Trophoblast cell (in vitro differentiated cells and primary cell): ENCODE measurements around the gene IMMP2L.
"Not testable (repeated sequence)": the region's sequence is repeated elsewhere in the genome, so short reads cannot be mapped to it uniquely, and the experiment has no call there.

Experiments used
- DNase-seq, 2 donors: peaks; one replicate each; pipeline ENCODE4 v3.0.0-alpha.2; 2016
- H2AFZ ChIP-seq: 2 replicates; pipeline ENCODE4 v1.6.1; 2013; ENCODE audit warnings: low read length, moderate library complexity, mild to moderate bottlenecking; ENCODE audit not compliant: insufficient read depth, poor library complexity
- H2AK5ac ChIP-seq: 2 replicates; pipeline ENCODE4 v1.6.1; 2013; ENCODE audit warnings: mild to moderate bottlenecking, low read length
- H2BK120ac ChIP-seq: 2 replicates; pipeline ENCODE4 v1.6.1; 2013; ENCODE audit warnings: low read length, mild to moderate bottlenecking, moderate library complexity; ENCODE audit not compliant: insufficient read depth, poor library complexity
- H2BK12ac ChIP-seq: 2 replicates; pipeline ENCODE4 v1.6.1; 2013; ENCODE audit warnings: mild to moderate bottlenecking, low read length, moderate library complexity
- H2BK5ac ChIP-seq: 2 replicates; pipeline ENCODE4 v1.6.1; 2013; ENCODE audit warnings: low read length, low read depth, moderate library complexity, mild to moderate bottlenecking; ENCODE audit not compliant: poor library complexity
- H3K14ac ChIP-seq: 2 replicates; pipeline ENCODE4 v1.6.1; 2013; ENCODE audit warnings: mild to moderate bottlenecking, low read length
- H3K18ac ChIP-seq: 2 replicates; pipeline ENCODE4 v1.6.1; 2013; ENCODE audit warnings: mild to moderate bottlenecking, low read length
- H3K23ac ChIP-seq: 2 replicates; pipeline ENCODE4 v1.6.1; 2013; ENCODE audit warnings: low read length
- H3K27ac ChIP-seq: 2 replicates; pipeline ENCODE4 v1.5.1; 2013; ENCODE audit warnings: low read depth, mild to moderate bottlenecking, inconsistent platforms, low read length, moderate library complexity
- H3K27me3 ChIP-seq: 2 replicates; pipeline ENCODE4 v1.6.1; 2013; ENCODE audit warnings: inconsistent platforms, mild to moderate bottlenecking, low read length, moderate library complexity; ENCODE audit not compliant: insufficient read depth
- H3K36me3 ChIP-seq, 2 experiments: 1 replicate in 1 of 2; 2 replicates in 1 of 2; pipeline ENCODE4 v1.6.1; 2013; ENCODE audit warnings: low read length in 2 of 2, mild to moderate bottlenecking in 2 of 2, moderate library complexity in 1 of 2; ENCODE audit not compliant: insufficient read depth in 2 of 2, control insufficient read depth in 1 of 2
- H3K4ac ChIP-seq: 2 replicates; pipeline ENCODE4 v1.6.1; 2013; ENCODE audit warnings: low read depth, mild to moderate bottlenecking, low read length, moderate library complexity
- H3K4me1 ChIP-seq, 2 experiments: 1 replicate in 1 of 2; 2 replicates in 1 of 2; pipeline ENCODE4 v1.6.1; 2013; ENCODE audit warnings: low read length in 2 of 2, mild to moderate bottlenecking in 2 of 2, moderate library complexity in 1 of 2; ENCODE audit not compliant: insufficient read depth in 2 of 2, control insufficient read depth in 1 of 2
- H3K4me2 ChIP-seq: 2 replicates; pipeline ENCODE4 v1.6.1; 2013; ENCODE audit warnings: inconsistent platforms, mild to moderate bottlenecking, low read length, moderate library complexity
- H3K4me3 ChIP-seq: 2 replicates; pipeline ENCODE4 v1.5.1; 2013; ENCODE audit warnings: mild to moderate bottlenecking, low read depth, low read length, inconsistent platforms
- H3K79me1 ChIP-seq: one replicate; pipeline ENCODE4 v1.6.1; 2013; ENCODE audit warnings: low read length
- H3K79me2 ChIP-seq: 2 replicates; pipeline ENCODE4 v1.6.1; 2013; ENCODE audit warnings: low read length, mild to moderate bottlenecking; ENCODE audit not compliant: control insufficient read depth, insufficient read depth, poor library complexity
- H3K9ac ChIP-seq: 2 replicates; pipeline ENCODE4 v1.6.1; 2013; ENCODE audit warnings: mild to moderate bottlenecking, low read length
- H3K9me3 ChIP-seq: 2 replicates; pipeline ENCODE4 v1.6.1; 2013; ENCODE audit warnings: low read depth, mild to moderate bottlenecking, control low read depth, inconsistent platforms, low read length; ENCODE audit not compliant: insufficient read depth
- H4K12ac ChIP-seq: 2 replicates; pipeline ENCODE4 v1.6.1; 2013; ENCODE audit warnings: low read depth, mild to moderate bottlenecking, low read length, moderate library complexity
- H4K8ac ChIP-seq: 2 replicates; pipeline ENCODE4 v1.6.1; 2013; ENCODE audit warnings: low read depth, mild to moderate bottlenecking, low read length, moderate library complexity
- H4K91ac ChIP-seq: one replicate; pipeline ENCODE4 v1.6.1; 2013; ENCODE audit warnings: low read depth, mild to moderate bottlenecking, low read length, moderate library complexity
- WGBS: extraction: QIAGEN DNeasy Blood & Tissue Kit; methylation state at CpG from one replicate; pipeline ENCODE4 v1.1.7; 2013; ENCODE audit warnings: missing lambda C conversion rate; ENCODE audit not compliant: insufficient read length, insufficient coverage; ENCODE audit errors: extremely low coverage; 5-methylcytosine and 5-hydroxymethylcytosine counted together

IMMP2L gene

GRCh38 chr7:110940756-110941155 is 621.5 kb downstream of the IMMP2L start:
- H2AK5ac ChIP-seq: no peak overlapping the region
- H3K27ac ChIP-seq: no peak overlapping the region
- H3K79me2 ChIP-seq: no peaks in the 10 kb centered on the region
- H2AFZ ChIP-seq: no peak overlapping the region
- H3K4me2 ChIP-seq: no peak overlapping the region
- DNase-seq: no peak
- no peaks in the 10 kb centered on the region for H3K79me1 ChIP-seq
- no peak overlapping the region for H3K14ac ChIP-seq
- H2BK5ac ChIP-seq: no peak overlapping the region
- no peak overlapping the region for H4K12ac ChIP-seq
- H4K91ac ChIP-seq: no peak overlapping the region
- no peak overlapping the region for H2BK120ac ChIP-seq
- no peaks in the 10 kb centered on the region for H3K9me3 ChIP-seq
- no peak overlapping the region for H3K4ac ChIP-seq
- no peak overlapping the region for H4K8ac ChIP-seq
- H2BK12ac ChIP-seq: no peak overlapping the region
- WGBS: no CpG with 5 or more reads among the region's 1 CpG
- no peak overlapping the region for H3K9ac ChIP-seq
- H3K27me3 ChIP-seq: no peaks in the 10 kb centered on the region
- H3K4me1 ChIP-seq: no peaks in the 10 kb centered on the region
- no peaks in the 10 kb centered on the region for H3K36me3 ChIP-seq
- no peak overlapping the region for H3K23ac ChIP-seq
- H3K4me3 ChIP-seq: no peak overlapping the region
- H3K18ac ChIP-seq: no peak overlapping the region

DNA sequence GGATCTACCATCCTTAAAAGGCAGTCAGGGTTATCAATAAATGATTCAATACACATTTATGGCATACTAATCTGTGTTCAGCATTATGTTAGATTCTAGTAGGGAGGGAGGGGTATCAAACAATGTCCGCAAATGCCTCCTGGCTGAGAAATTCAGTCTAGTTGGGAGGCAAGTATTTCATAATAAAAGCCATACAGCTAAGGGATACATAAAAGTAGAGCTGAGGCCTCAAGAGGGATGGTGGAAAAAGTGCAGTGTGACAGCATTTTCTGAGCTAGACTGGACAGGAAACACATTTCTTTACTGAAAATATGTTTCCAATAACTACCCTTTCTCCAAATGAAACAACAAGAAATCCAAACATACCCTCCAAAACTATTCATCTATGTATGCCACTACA is 624.1 kb downstream of the IMMP2L start:
- Histone ChIP-seq H2AK5ac (no peak overlapping the region), H2BK12ac (no peak overlapping the region), H3K18ac (no peak overlapping the region), H3K36me3 (no peaks in the 10 kb centered on the region), H3K4me3 (no peak overlapping the region), H3K4me2 (no peak overlapping the region), H3K23ac (no peak overlapping the region), H3K9ac (no peak overlapping the region), H3K79me1 (no peaks in the 10 kb centered on the region), H4K12ac (no peak overlapping the region), H3K9me3 (no peaks in the 10 kb centered on the region), H3K14ac (no peak overlapping the region), H2BK5ac (no peak overlapping the region), H3K27me3 (no peaks in the 10 kb centered on the region), H4K8ac (no peak overlapping the region), H3K79me2 (no peaks in the 10 kb centered on the region), H3K4ac (no peak overlapping the region), H4K91ac (no peak overlapping the region), H3K4me1 (no peaks in the 10 kb centered on the region), H3K27ac (no peak overlapping the region), H2BK120ac (no peak overlapping the region), H2AFZ (no peak overlapping the region)
- no peak for DNase-seq
- WGBS: no CpG with 5 or more reads among the region's 1 CpG

DNA sequence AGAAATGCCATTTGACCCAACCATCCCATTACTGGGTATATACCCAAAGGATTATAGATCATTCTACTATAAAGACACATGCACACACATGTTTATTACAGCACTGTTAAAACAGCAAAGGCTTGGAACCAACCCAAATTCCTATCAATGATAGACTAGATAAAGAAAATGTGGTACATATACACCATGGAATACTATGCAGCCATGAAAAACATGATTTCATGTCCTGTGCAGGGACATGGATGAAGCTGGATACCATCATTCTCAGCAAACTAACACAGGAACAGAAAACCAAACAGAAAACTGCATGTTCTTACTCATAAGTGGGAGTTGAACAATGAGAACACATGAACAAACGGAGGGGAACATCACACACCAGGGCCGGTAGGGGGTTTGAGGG is 625.6 kb downstream of the IMMP2L start:
- not testable (repeated sequence) for H3K23ac ChIP-seq, H3K4ac ChIP-seq, H2BK5ac ChIP-seq, H2BK120ac ChIP-seq, H2BK12ac ChIP-seq, H3K79me1 ChIP-seq, H4K12ac ChIP-seq, H2AFZ ChIP-seq, H3K4me3 ChIP-seq, H3K18ac ChIP-seq, H3K27ac ChIP-seq, H3K4me2 ChIP-seq, H4K91ac ChIP-seq, H3K9ac ChIP-seq, H2AK5ac ChIP-seq, H3K4me1 ChIP-seq, H3K27me3 ChIP-seq, H4K8ac ChIP-seq, H3K79me2 ChIP-seq, DNase-seq, H3K36me3 ChIP-seq, H3K9me3 ChIP-seq, H3K14ac ChIP-seq
- WGBS: no CpG with 5 or more reads among the region's 2 CpGs

DNA sequence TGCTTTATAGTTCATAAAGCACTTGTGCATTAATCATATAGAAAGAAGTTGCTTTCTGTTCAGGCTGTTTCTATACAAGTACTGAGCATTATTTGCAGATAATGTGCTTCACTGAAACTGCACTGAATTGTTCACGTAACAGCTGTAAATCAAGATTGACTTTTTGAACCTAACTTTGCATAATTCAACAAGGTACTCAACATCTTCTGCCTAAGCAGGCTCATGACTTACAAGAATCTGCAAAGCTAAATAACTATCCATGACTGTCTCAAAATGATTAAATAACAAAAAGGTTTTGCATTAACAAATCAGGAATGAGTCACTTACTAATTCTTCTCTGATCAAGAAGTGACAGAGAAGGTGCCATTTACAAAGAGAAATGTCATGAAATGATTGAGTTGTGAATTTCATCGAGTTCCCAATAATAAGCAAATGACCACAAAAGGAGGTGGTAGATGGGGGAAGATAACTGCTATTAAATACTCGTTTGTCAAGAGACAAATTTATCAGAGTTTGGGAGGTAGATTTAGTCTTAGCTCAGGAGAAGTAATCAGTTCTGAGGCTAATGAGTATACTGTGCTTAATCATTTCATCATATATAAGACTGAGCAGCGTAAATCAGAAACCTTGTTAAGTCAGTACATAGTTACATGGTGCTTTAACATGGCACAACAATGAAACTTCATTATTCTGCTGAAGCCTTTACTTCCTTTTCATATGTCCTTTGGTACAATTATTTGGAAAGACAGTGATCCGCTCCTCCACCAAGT is 632.6 kb downstream of the IMMP2L start:
- Histone ChIP-seq H3K36me3 (no peaks in the 10 kb centered on the region), H2BK120ac (no peak overlapping the region), H4K12ac (no peak overlapping the region), H2AK5ac (no peak overlapping the region), H3K79me2 (no peaks in the 10 kb centered on the region), H3K18ac (no peak overlapping the region), H3K4me2 (no peak overlapping the region), H3K9me3 (no peaks in the 10 kb centered on the region), H4K8ac (no peak overlapping the region), H2AFZ (no peak overlapping the region), H3K9ac (no peak overlapping the region), H4K91ac (no peak overlapping the region), H2BK5ac (no peak overlapping the region), H3K14ac (no peak overlapping the region), H2BK12ac (no peak overlapping the region), H3K4ac (no peak overlapping the region), H3K4me3 (no peak overlapping the region), H3K23ac (no peak overlapping the region), H3K79me1 (no peaks in the 10 kb centered on the region), H3K4me1 (no peaks in the 10 kb centered on the region), H3K27me3 (no peaks in the 10 kb centered on the region), H3K27ac (no peak overlapping the region)
- no CpG with 5 or more reads among the region's 5 CpGs for WGBS
- DNase-seq: no peak
